Measurements from ENCODE around the gene NPAS3. TPM values are rescaled to one million over a fixed set of nuclear protein-coding genes. Genes with fewer than 3 reads are reported as not detected.

Gene NPAS3
- total RNA-seq, 1 donor from 2014 or later, result not detected

DNA sequence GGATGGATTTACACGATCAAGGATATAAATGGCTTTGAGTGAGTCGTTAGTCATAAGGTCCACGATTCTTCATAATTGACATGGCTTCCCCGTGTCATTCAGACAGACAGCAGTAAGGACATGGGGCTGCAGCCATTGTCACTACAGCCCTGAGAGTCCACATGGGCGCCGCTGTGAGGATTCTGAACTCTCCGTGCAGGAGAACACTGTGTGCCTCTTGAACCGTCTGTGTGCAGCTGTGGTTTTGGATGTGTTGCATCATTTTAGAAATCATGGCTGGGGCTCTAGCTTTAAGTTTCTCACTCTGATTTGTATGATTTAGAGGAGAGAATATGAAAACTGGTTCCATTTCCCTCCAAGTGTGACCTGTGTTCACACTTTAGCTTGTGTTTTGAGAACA is 47.2 kb downstream of the NPAS3 start:
- Mint-ChIP-seq H3K27ac (peak overlapping the region; percentile 98), H3K4me1 (peaks cover 41% of the 10 kb centered on the region), H3K27me3 (ENCODE audit: insufficient read depth, low read depth) (no peaks in the 10 kb centered on the region), H3K9me3 (peaks cover 6% of the 10 kb centered on the region), H3K36me3 (peaks cover 5% of the 10 kb centered on the region), H3K4me3 (peak overlapping the region; percentile 36)
- Histone ChIP-seq H2AFZ (replicated peaks) (peak overlapping the region; percentile 30), H4K20me1 (ENCODE audit: low read depth) (no peaks in the 10 kb centered on the region), H3K79me2 (ENCODE audit: low read depth) (no peaks in the 10 kb centered on the region), H3K4me2 (no peak overlapping the region), H3K36me3 (no peaks in the 10 kb centered on the region), H3K27ac (no peak overlapping the region), H3K9ac (no peak overlapping the region), H3K4me3 (no peak overlapping the region), H3K27me3 (no peaks in the 10 kb centered on the region), H3F3A (ENCODE audit: low read depth) (no peaks in the 10 kb centered on the region), H3K9me3 (ENCODE audit: low read depth) (no peaks in the 10 kb centered on the region), H3K4me1 (peaks cover 13% of the 10 kb centered on the region)
- no peak for DNase-seq (ENCODE audit: low spot score)
- no peak for TF ChIP-seq EZH2phosphoT487 (IDR thresholded peaks at IDR 0.05)
- no peak for TF ChIP-seq EZH2 (IDR thresholded peaks at IDR 0.05)
- TF ChIP-seq, protein P1, sequence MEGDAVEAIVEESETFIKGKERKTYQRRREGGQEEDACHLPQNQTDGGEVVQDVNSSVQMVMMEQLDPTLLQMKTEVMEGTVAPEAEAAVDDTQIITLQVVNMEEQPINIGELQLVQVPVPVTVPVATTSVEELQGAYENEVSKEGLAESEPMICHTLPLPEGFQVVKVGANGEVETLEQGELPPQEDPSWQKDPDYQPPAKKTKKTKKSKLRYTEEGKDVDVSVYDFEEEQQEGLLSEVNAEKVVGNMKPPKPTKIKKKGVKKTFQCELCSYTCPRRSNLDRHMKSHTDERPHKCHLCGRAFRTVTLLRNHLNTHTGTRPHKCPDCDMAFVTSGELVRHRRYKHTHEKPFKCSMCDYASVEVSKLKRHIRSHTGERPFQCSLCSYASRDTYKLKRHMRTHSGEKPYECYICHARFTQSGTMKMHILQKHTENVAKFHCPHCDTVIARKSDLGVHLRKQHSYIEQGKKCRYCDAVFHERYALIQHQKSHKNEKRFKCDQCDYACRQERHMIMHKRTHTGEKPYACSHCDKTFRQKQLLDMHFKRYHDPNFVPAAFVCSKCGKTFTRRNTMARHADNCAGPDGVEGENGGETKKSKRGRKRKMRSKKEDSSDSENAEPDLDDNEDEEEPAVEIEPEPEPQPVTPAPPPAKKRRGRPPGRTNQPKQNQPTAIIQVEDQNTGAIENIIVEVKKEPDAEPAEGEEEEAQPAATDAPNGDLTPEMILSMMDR (IDR thresholded peaks at IDR 0.05), result no peak

DNA sequence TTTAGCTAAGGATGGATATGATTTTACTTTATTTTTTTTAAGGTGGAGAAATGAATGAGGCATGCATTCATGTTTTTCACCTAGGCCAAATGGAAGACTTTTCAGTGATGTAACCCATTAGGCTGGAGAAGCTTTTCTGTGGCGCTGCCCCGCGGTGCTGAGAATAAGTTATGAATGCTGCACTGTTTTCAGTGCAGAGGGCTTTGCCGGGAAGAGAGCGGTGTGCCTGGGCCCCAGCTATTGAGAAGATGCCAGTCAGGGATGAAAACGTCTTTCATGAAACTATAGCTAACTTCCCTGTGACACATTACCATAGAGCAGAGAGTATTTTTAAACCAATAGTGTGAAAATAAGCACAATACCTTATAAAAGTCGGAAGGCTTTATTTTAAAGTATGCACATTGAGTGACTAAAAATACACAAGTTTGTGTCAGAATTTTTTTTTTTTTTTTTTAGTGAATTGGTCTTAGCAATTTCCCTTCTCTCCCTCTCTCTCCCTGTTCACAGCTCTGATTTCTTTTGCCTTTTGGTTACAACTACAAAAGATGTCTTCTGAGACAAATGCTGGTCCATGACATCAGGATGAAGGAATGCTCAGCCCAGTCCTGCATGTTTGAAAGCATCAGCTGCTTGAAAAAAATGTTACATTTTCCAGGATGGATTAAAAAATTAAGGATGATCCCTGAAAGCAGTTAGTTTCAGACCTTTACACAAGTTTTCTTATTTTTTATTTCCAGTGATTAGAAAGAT is 48.3 kb downstream of the NPAS3 start:
- peaks cover 5% of the 10 kb centered on the region for H3K36me3 Mint-ChIP-seq
- H3K4me1 ChIP-seq, result peaks cover 13% of the 10 kb centered on the region
- H3K79me2 ChIP-seq (ENCODE audit: low read depth), result no peaks in the 10 kb centered on the region
- peak overlapping the region; percentile 30 for H2AFZ ChIP-seq (replicated peaks)
- no peaks in the 10 kb centered on the region for H3F3A ChIP-seq (ENCODE audit: low read depth)
- H3K27ac ChIP-seq, result no peak overlapping the region
- no peak overlapping the region for H3K4me3 ChIP-seq
- no peaks in the 10 kb centered on the region for H3K36me3 ChIP-seq
- H3K9ac ChIP-seq, result no peak overlapping the region
- peak; percentile 37 for DNase-seq (ENCODE audit: low spot score)
- TF ChIP-seq EZH2 (IDR thresholded peaks at IDR 0.05), result no peak
- no peak for TF ChIP-seq EZH2phosphoT487 (IDR thresholded peaks at IDR 0.05)
- TF ChIP-seq, protein P1 (IDR thresholded peaks at IDR 0.05), result no peak
- peaks cover 6% of the 10 kb centered on the region for H3K9me3 Mint-ChIP-seq
- no peaks in the 10 kb centered on the region for H3K27me3 ChIP-seq
- no peaks in the 10 kb centered on the region for H4K20me1 ChIP-seq (ENCODE audit: low read depth)
- H3K4me1 Mint-ChIP-seq, result peaks cover 37% of the 10 kb centered on the region
- no peaks in the 10 kb centered on the region for H3K27me3 Mint-ChIP-seq (ENCODE audit: insufficient read depth, low read depth)
- peak overlapping the region; percentile 98 for H3K27ac Mint-ChIP-seq
- H3K9me3 ChIP-seq (ENCODE audit: low read depth), result no peaks in the 10 kb centered on the region
- peak overlapping the region; percentile 76 for H3K4me3 Mint-ChIP-seq
- peak overlapping the region; percentile 49 for H3K4me2 ChIP-seq

DNA sequence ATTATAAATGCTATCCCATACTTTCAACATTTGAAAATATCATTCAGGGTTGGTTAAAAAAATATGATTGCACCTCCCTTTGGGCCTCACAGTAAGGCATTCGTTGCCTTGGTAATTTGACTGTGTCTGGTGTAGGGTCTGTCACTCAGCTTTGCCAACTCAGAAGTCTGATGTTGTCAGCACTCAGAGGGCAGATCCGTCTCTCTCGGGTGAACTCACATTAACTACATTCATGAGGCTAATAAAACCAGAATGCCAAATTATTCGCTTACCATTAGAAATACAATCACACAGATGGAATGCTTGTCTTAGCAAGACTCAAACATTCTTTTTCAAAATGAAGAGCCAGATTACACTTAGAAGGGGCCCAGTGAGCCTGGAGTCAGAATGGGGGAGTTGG is 53.0 kb downstream of the NPAS3 start:
- Histone ChIP-seq H3K9me3 (ENCODE audit: low read depth) (no peaks in the 10 kb centered on the region), H4K20me1 (ENCODE audit: low read depth) (no peaks in the 10 kb centered on the region), H3F3A (ENCODE audit: low read depth) (no peaks in the 10 kb centered on the region), H3K4me3 (no peak overlapping the region), H3K4me1 (peaks cover 8% of the 10 kb centered on the region), H3K79me2 (ENCODE audit: low read depth) (no peaks in the 10 kb centered on the region), H2AFZ (replicated peaks) (no peak overlapping the region), H3K9ac (no peak overlapping the region), H3K4me2 (no peak overlapping the region), H3K36me3 (no peaks in the 10 kb centered on the region), H3K27me3 (no peaks in the 10 kb centered on the region), H3K27ac (no peak overlapping the region)
- DNase-seq (ENCODE audit: low spot score), result no peak
- H3K27ac Mint-ChIP-seq, result no peak overlapping the region
- H3K36me3 Mint-ChIP-seq, result peaks cover 19% of the 10 kb centered on the region
- H3K4me1 Mint-ChIP-seq, result peaks cover 9% of the 10 kb centered on the region
- H3K4me3 Mint-ChIP-seq, result no peak overlapping the region
- TF ChIP-seq EZH2 (IDR thresholded peaks at IDR 0.05) (no peak), EZH2phosphoT487 (IDR thresholded peaks at IDR 0.05) (no peak)
- TF ChIP-seq, protein P1 (IDR thresholded peaks at IDR 0.05), result no peak
- peaks cover 3% of the 10 kb centered on the region for H3K27me3 Mint-ChIP-seq (ENCODE audit: insufficient read depth, low read depth)
- H3K9me3 Mint-ChIP-seq, result peaks cover 29% of the 10 kb centered on the region
